Measurements from ENCODE around the gene PDIA5.
A peak's percentile ranks its signal among the peaks of the same experiment; 100 is the strongest.

PDIA5 gene

DNA sequence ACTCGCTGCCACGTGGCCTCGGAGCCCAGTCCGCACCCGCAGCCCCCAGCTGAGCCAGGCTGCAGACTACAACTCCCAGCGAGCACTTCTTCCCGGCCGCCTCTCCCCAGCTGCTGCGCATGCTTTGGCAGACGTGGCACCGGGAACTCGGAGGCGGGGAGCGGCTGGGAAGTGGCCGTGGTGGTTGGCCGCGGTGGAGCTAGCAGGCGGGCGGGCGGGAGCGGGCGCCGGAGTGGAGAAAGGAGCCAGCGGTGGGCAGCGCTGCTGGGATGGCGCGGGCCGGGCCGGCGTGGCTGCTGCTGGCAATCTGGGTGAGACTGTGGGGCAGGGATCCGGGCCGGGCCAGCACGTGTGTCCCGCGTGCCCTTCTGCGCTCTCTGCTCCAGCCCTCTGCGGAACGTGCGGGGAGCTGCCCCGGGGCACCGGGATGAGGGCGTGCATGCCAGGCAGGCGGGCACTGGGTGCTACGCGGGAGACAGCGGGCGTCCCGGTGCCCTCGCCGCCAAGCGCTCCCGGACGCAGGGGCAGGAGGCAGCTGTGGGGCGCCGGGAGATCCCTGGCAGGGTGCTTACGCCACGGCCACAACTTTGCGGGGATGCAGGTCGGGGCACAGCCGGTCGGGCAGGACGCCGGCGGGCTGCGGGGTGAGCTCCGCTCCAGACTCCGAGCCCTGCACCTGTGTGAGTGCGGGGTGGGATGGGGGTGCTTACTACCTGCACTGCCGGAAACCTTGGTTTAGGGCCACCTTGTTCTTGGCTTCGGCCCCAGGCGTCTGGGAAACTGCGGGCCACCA, at the start of gene PDIA5:
Gene PDIA5, plus strand, starts transcription at position 130 of the 793 bp plus-strand sequence. Its CDS starts 140 bp downstream, at position 270.
- peak in 3 of 4 experiments; percentile 4 to 45 (median 25) for DNase-seq

DNA sequence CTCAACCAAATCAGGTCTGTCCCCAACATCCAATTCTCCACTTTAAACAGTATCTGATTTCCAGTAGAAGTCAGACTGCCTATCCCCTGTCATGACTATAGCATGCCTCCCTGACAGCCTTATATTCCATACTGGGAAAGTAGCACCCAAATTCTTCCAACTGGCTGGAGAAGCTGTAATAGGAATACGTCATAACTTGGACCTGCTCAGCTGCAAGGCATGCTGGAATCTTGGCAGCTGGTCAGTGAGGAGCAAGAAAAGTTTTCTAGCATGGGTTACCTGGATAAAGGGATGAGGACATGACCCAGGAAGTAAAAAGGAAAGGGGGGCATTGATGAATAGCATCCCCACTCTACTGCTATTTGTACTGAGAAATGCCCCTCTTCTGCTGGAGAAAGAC, 48.1 kb upstream of the PDIA5 start:
- DNase-seq, result no peak

DNA sequence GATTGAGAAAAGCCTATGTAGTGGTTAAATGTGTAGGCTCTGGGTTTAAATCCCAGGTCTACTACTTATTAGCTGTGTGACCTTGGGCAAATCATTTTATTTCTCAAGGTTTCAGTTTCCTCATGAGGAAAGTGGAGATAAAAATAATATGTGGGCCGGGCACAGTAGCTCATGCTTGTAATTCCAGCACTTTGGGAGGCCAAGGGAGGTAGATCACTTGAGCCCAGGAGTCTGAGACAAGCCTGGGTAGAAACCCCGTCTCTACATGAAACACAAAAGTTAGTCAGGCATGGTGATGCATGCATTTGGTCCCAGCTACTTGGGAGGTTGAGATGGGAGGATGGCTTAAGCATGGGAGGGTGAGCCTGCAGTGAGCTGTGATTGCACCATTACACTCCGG, 47.7 kb upstream of the PDIA5 start:
- DNase-seq, result no peak

DNA sequence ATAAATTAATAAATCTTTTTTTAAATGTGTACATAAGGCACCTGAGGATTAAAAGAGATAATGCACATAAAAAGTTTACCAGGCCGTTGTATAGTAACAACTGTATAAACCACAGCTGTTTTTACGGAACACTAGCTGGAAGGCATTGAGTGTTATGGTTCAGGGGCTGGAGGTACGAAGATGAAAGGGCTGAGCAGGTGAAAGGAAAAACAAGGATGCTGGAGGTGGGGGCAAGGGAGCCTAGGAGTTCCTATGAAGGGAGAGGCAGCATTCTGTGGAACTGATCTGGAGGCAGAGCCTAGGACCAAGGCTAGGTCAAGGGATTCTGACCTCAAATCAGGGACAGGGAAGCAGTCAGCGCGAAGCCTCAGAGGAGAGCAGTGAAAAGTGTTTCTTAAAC, 47.2 kb upstream of the PDIA5 start:
- DNase-seq, result no peak

DNA sequence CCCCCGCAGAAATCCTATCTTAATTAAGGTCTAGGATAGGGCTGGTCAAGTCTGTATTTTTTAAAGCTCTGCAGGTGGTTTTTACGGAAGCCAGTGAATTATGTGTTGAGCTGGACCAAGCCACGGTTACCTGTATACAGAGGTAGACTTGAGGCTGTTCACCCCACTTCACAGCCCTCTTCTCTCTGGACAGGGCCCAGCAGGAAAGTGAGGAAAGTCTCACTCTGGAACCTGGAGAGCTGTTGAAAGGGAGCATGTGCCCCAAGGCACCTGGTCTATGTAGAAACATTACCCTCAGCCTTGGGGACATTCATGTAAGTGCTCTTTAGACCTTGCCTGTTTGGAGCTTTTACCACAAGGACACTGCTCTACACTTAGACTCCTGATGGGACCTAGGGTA, 46.1 kb upstream of the PDIA5 start:
- no peak for DNase-seq

DNA sequence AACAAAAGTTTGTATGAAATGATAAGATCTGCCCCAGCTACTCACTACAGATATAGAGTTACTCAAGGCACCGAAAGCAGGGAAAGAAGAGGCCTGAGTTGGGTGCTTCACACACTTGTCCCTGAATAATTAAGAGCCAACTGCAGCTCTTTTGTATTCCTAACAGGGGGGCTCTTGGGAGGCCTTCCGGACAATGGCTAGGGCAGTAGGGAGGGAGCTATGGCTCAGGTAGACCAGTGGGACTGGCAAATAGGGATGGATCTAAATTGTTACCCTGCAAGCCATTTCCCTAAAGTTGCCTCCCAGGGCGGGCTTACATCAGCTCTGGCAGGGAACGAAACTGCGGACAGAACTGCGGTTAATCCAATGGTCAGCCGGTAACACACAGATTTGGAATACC, 45.4 kb upstream of the PDIA5 start:
- DNase-seq, result no peak

DNA sequence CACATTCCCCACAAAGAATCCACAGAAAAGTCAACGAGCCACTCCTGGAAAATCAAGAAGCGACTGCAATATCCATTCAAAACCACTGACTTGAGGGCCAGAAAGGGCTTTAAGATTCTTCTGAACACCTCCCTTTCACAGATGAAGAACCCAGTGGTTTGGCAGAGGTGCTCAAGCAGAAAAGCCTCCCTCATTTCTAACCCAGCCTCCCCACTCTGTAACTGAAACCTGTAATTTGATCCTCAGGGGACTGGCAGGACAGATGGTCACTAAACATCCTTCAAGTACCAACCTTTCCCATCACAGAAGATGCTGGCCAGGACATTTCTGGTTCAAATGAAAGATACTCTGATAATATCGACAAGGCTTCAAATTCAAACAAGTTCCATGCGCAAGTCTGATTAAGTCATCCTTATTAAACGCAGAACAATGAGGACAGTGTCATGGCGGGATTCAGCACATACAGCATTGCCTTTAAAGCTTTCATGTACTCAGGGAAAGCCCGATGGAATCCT, 44.8 kb upstream of the PDIA5 start:
- DNase-seq, result no peak

DNA sequence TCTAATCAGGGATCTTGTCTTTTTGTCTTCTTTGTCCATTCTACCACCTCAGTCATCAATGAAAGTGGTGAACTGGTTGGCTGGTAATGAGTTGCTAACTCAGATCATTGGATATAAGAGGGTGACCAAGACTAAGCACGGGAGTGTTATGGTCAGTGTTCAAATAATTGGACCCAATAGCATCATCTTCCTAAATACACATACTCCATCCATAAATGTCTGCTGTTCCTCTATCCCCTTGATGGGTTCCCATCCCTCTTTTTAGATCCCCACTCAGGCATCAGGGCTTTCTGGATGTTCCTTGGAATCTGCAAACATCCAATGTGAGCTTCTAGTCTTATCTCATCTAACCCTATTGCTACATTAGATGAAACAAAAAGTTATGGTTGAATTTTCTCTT, 42.8 kb upstream of the PDIA5 start:
- no peak for DNase-seq

DNA sequence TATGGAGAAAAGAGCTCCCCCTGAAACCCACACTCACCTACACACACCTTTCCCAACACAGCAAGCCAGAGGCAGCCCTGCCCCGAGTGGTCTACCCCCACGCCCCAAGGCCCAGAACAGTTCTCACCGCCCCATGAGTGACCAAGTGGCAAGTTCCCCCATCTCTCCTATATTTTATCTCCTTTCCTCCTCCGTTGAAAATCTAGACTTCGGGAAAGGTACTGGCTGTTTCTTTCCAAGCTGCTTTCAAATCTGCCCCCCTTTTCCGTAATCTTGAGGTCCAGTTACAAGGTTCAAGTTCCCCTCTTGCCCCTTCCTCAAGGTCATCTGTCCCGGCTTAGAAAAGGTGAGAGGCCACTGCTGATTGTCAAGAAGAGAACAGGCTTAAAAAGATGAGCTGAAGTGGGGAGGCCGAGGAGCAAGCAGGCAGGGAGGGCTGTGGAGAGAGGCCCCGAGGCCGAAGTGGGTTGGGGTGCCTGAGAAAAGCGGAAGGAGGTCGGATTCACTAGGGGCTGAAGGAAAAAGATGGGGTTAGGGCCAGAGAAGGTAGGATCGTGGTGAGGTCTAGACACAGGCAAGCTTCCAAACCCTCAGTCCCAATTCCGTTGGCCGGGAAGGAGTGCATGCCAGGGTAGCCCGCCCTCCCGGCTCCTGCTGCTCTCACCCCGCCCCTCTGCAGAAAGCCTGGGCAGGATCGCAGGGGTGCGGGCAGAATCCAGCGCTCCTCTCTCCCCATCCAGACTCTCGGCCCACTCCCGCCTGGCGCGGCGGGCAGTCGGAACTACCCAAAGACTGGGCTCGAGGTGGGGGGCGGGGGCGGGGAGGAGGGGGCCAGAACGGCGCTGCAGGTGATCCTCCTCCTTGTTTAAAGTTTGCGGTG, 40.9 kb upstream of the PDIA5 start:
- DNase-seq, result no peak

DNA sequence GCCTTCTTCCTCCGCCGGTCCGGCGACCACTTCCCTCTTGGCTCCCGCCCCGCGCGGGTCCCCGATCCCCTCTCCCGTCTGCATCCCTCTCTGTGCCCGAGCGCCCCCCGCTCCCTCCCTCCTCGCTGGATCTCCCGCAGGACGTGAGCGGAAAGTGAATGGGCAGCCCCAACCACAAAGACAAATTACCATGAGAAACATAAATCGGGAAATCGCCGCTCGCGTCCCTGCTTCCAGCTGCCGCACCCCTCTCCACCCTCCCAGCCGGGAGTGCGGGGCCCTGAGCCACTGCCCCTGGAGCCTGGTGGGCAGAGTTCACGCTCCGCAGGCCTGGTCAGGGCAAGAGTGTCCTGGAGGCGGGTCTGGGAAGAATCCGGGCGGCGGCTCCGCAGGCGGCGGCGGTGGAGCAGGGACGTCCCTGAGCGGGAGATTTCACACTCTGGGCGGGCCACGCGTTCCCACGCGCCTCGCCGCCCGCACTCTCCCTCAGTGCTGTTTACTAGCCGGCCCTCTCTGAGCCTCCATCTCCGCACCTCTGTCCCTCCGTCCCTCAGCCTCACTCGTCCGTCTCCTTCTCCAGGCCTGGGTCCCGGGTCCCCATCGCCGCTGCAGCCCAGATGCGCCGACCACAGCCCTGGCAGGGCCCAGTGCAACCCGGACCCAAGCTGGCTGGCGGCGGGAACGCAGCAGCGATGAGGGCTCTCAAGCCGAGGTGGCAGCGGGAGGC, 40.1 kb upstream of the PDIA5 start:
- DNase-seq, result no peak

DNA sequence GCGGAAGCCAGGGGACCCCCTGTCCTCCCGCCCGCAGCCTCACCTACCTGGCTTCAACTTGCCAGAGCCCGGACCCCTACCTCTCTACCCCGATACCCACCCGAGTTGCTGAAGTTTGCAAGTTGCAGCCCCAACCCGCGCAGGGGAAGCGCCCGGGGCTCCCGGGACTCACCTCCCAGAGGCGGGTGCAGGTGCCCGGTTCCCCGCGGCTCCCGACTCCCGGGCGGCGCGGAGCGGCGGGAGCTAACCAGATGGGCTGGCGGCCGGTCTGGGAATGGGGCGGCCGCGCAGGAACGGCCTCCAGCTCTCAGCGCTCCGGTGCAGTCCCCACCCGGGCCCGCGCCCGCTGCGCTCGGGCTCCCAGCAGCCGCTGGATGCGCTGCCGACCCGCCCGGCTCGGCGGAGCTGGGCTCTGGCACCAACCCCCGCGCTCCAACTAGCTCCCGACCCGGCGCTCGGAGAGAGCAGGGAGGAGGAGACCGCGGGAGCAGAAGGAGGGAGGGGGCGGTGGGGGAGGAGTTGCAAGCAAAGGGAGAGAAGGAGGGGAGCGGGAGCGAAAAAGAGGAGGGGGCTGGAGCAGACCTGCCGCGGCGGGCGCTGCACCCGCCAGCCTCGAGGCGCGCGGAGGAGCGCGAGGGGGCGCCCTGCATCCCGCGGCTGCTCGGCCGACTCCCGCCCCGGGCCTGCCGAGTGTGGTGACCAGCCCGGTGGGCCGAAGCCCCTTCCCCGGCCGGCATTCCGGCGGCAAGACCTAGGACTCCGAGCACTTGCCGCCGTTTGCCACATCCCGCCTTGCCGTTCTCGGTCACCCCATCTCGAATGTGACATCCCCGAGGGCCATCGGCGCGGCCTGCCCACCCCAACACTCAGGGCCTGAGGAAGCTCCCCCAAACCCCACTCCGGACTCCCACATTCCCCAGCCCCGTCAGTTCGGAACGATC, 39.3 kb upstream of the PDIA5 start, which contains the start of gene SEMA5B:
Gene SEMA5B, minus strand, starts transcription at position 472 of the 941 bp plus-strand sequence. CDS start 66,500 bp downstream, outside the sequence.
- no peak for DNase-seq

DNA sequence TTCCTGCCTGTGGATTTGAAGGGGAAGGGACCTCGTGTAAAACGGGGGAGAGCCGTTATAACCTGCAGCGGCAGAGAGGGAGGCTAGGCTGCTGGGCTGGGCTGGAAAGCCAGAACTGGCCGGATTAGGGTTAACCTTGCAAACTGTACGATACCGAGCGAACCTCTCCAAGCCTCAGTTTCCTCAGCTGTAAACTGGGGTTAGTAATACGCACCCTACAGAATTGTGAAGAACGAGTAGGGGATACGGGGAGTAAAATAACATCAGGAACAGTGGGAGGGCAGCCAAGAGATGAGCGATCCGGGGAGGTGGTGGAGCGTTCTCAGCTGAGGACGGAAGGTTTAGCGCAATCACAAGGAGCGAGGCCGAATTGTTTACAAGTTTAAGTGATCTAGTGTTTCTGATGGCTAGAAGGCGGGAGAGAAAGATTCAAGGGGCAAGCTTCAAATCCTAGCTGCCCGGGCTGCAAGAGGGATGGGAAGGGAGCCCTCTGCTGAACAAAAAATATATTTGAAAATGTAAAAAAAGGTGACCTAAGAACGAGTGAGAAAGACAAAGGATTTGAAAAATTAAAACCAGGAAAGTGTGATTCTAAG, 38.5 kb upstream of the PDIA5 start:
- DNase-seq, result no peak

DNA sequence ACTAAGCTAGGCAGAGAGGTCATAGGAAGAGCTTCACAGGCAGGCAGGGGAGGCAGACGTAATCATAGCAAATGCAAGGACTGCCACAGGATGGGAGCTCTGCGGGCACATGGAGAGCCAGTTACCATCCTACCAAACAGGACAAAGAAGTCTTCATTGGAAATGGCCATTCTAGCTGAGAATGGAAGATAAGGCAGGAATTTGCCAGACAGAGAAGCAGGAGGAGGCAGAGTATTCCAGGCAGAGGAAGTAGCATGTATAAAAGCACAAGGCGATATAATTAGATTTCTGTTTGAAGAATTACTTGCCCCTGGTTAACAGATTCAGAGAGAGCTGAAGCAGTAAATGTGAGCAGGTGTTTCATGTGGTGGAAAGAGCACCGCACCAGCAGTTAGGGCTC, 35.8 kb upstream of the PDIA5 start:
- DNase-seq, result no peak

DNA sequence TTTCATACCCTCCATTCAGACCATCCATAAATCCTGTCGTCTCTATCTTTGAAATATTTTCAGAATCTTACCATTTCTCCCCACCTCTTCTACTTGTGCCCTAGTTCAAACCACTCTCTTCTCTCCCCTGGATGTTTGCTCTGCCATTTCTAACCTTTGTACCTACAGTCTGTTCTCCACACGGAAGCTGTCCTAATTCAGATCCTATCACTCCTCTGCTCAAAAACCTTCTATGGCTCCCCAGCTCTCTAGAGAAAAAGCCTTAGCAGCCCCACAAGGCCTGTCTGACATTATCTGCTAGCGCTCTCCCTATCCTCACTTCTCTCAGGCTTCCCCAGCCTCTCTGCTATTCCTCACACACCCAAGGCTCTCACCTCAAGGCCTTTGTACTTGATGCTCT, 34.8 kb upstream of the PDIA5 start:
- no peak for DNase-seq

DNA sequence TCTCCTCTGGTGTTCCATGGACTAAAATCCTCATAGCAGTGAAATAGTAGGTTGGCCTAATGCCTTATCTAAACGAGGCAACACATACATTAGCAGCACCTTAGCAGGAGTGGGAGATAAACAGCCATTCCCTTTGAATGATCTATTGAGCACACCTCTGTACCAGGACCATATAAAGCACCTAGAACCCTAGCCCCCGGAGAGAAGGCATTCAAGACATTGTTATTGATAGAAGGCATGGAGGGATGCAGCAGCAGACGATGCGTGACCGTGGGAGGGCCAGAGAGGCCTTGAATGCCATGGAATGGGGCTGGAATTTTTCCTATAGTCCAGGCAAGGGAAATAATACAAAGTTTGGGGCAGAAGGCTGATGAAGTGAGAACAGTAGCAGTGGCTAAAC, 32.7 kb upstream of the PDIA5 start:
- no peak for DNase-seq

DNA sequence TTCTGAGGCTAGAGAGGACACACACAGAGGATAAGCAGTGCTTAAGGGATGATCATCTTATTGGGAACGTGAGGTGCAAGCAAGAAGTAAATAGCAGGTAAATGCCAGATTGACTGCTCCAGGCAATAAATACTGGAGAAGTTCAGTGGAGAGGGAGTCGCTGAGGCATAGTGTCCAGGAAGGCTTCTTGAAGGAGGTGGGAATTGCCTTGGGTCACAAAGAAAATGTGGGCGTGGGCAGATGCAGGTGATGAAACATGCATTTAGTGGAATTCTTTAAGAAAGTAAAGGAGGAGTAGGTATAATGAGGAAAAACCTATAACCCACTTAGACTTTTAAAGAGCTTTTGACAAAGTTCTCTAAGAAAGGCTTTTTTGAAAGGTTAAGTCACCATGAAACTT, 31.8 kb upstream of the PDIA5 start:
- DNase-seq, result no peak

DNA sequence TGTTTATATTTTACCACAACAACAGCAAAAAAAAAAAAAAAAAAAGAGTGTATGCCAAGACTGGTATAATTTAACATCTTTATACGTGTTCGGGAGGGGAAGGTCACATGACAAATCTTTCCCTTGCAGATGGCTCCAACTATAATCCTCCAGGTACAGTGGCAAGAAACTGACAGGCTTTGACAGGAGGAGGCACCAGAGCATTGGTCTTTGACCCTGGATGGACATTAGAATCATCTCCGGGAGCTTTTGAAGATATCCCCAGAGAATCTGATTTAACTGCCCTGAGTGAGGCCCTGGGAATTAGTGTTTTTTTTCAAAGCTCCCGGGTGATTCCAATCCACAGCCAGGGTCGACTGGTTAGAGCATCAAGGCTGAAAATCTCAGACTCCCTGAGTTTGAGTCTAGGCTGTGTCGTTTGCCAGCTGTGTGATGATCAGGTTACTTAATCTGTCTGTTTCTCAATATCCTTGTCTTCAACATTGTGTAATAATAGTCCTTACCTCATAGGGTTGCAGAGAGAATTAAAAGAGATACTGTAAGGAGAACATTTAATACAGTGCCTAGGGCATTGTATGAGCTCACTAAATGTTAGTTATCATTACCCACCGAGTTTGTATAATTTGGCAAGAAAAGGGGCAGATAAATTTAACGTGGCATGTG, 30.3 kb upstream of the PDIA5 start:
- DNase-seq, result no peak

DNA sequence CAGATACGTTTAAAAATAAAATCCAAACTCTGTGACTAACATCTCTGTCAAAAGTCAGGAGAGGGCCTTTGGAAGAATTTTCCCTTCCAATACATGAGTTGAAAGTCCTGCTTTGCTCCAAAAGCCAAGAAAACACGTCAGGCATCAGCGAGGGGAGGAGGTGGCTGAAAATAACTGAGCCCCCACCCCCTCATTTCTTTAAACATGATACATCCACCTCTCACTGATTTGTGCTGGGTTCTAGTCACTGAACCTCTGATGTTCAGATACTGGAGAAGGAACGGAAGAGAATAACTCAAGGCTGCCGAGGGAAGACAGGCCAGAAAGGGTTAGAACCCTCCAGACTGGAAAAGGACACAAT, 29.8 kb upstream of the PDIA5 start:
- DNase-seq, result no peak

DNA sequence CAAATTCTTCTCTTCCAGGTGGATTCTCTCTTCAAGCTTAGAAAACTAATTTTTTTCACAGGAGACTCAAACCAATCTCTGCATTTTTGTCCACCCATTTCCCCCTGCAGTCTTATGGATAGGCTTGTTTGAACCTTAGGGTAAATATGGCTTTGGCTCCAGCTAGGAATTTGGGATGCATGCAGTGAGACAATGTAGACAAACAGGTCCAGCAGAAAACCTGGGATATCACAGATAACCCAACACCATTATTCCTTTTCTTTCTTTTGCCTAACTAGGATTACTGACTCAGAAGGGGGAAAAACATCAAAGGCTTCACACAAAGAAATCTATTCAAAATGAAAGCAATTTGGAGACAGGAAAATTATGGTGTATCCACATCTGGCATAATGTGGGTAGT, 28.1 kb upstream of the PDIA5 start:
- no peak for DNase-seq

DNA sequence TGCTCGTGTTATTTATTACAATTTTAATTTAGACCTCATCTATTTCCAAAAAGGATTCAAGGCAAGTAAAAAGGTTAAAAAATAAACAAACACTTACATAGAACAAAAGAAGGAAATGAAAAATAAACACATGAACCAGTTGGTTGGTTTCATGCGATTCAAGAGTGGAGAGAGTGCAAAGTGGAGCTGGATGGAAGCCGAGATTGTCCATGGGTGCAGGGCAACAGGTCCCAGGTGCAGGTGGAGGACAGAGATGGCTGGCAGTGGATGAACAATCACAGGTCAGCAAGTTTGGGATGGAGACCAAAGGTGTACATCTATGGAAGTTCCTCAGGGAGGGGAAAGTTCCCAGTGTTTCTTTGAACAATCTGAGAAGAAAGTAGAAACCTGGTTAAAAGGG, 27.6 kb upstream of the PDIA5 start:
- no peak for DNase-seq

DNA sequence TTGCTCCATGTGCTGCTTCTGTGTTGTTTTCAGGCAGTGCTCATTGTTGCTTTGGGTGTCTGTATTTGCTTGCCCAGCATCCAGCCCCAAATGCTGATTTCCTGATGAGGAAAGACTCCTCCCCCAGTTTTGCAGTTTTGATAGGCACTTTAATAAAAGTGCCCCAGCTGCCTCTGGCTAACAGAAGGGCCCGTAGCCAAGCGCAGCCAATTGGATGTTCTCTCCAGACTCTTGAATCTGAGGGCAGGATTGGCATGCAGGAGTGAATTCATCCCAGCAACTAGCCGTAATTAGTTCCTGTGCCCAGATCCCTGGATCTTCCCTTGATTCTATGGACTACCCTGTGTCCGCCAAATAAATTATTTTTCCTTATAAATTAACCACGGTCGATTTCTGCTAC, 24.4 kb upstream of the PDIA5 start:
- DNase-seq, result no peak

Measured in activated CD4-positive, CD25-positive, alpha-beta regulatory T cell (primary cell).